Fibroblast of pulmonary artery (primary cell): Measurements from ENCODE around the gene LURAP1L.

Experiments
- DNase-seq: peaks from one replicate; pipeline ENCODE4 v3.0.0-alpha.2; 2010; ENCODE audit warnings: low read depth
- H3K4me3 ChIP-seq: replicated peaks from 2 replicates; pipeline ENCODE4 v1.5.1; 2011; ENCODE audit warnings: low read depth, mild to moderate bottlenecking, control low read depth, low read length, moderate library complexity
- TF ChIP-seq, protein P1 (sequence below): IDR thresholded peaks from 2 replicates; pipeline ENCODE4 v1.5.1; 2011; ENCODE audit warnings: mild to moderate bottlenecking, control low read depth, low read length, inconsistent platforms; ENCODE audit errors: missing control alignments

Gene LURAP1L

DNA sequence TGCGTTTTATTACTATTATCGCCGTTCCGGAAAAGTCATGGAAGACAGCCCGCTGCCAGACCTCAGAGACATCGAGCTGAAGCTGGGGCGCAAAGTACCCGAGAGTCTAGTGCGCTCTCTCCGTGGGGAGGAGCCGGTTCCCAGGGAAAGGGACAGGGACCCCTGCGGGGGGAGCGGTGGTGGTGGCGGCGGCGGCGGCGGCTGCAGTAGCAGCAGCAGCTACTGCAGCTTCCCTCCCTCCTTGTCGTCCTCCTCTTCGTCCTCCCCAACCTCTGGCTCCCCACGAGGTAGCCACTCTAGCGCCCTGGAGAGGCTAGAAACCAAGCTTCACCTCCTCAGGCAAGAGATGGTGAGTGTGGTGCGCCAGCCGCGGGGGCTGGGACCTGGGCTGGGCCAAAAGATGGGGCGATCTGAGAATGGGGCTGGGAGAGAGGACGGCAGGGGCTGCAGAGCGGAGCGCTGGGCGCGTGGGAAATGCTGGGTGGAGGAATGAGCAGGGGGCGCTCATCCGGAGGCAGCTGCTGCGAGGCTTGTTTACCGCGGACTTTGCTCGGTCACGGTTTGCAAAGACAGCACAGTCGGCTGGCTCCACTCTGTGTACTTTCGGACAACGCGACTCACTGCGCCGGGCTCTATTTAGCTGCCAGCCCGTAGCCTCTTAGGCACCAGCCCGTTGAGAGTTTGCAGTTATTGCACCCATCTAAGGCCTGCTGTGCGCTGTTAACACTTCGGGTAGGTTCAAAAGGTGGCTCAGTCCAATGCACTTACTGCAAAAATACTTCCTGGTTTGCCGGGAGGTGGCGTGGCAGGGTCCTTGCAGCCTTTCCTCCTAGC, 1.1 kb downstream of the LURAP1L start:
- peak overlapping the region; percentile 80 for H3K4me3 ChIP-seq
- TF ChIP-seq, protein P1, sequence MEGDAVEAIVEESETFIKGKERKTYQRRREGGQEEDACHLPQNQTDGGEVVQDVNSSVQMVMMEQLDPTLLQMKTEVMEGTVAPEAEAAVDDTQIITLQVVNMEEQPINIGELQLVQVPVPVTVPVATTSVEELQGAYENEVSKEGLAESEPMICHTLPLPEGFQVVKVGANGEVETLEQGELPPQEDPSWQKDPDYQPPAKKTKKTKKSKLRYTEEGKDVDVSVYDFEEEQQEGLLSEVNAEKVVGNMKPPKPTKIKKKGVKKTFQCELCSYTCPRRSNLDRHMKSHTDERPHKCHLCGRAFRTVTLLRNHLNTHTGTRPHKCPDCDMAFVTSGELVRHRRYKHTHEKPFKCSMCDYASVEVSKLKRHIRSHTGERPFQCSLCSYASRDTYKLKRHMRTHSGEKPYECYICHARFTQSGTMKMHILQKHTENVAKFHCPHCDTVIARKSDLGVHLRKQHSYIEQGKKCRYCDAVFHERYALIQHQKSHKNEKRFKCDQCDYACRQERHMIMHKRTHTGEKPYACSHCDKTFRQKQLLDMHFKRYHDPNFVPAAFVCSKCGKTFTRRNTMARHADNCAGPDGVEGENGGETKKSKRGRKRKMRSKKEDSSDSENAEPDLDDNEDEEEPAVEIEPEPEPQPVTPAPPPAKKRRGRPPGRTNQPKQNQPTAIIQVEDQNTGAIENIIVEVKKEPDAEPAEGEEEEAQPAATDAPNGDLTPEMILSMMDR = peak; percentile 51
- DNase-seq = no peak

DNA sequence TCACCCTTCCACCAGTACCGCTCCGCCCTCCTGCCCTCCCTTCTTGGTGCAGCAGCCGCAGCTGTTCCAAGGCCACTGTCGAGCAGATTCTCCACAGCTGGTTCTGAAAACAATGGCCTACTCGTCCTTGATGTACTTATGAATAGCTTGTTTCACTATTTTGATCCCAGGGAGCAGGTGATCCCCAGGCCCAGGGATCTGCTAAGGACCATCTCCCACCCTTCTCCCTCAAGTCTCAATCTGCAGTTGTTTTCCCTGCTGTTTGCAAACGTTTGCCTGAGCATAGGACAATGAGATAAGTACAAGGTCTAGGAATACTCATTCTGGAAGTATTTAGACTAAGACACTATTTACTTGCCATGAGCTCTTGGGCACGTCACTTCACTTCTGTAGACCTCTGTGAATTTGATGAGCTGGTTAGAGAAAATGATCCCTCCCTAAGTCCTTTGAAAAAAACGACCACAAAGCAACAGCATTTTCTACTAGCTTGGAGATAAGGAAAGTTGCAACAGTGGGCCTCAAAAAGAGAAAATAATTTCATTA, 1.8 kb downstream of the LURAP1L start:
- H3K4me3 ChIP-seq = peak overlapping the region; percentile 80
- peak; percentile 93 for DNase-seq
- TF ChIP-seq, protein P1 = no peak

DNA sequence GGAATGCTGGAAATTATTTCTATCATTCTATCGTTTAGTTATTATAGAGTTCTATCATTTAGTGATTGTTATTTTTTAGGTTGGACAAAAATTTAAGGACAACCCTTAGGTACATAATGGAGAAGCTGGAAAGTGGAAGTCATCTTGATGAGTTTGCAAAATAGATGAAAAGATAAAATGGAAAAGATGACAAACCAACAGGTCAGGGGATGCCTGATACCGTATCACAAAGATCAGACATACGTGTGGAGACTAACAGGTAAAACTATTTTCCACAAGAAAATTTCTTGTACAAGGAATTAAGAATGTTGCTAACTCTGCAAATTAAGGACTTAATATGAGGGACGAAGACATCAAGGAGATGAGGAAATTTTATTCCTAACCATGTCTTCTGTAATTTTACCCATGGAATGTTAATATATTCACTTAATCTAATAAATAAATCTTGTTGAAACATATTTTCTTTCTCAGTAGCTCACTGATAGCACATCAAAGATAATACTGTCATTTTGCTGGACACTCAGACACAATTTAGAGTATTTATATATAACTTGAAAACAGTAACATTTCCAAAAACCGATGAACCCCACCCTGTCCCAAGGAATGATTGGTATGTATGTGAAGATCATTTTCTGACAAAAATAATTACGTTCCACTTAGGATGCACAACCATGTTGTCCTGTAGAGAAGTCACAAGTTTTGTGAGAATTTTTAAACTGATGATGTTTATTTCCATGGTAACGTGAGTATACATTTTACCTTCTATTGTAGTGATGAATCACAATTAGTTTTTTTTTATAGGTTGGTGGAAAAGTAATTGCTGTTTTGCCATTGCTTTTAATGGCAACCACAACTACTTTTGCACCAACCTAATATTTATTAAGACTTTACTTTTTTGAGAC, 2.6 kb downstream of the LURAP1L start:
- peak overlapping the region; percentile 80 for H3K4me3 ChIP-seq
- TF ChIP-seq, protein P1 = no peak
- no peak for DNase-seq

DNA sequence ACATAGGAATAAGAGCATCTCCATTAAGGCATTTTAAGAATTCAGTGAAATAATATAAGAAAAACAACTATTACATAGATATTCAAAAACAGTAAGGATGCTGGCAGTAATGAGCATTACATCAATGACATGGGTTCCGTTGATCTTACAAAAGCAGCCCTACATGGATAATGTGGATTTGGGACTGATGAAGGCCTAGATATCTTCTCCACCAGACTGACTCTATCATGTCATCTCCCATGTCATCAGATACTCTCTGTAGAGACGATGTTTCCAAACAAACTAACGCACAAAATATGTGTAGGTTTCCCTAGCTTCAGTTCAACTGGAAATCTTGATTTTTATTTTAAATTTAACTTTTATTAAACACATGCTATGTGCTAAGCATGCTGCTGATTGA, 3.6 kb downstream of the LURAP1L start:
- DNase-seq = no peak
- H3K4me3 ChIP-seq = no peak overlapping the region
- TF ChIP-seq, protein P1 = no peak

DNA sequence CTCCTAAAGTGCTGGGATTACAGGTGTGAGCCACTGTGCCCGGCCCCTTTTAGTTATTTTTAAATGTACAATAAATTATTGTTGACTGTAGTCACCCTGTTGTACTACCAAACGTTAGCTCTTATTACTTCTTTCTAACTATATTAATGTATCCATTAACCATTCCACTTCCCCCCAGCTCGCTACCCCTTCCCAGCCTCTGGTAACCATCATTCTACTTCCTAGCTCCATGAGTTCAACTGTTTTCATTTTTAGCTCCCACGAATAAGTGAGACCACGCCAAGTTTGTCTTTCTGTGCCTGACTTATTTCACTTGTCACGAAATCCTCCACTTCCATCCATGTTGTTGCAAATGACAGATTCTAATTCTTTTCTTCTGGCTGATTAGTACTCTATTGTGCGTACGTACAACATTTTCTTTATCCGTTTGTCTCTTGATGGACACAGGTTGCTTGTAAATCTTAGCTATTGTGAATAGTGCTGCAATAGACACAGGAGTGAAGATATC, 6.5 kb downstream of the LURAP1L start:
- H3K4me3 ChIP-seq = no peak overlapping the region
- no peak for DNase-seq
- TF ChIP-seq, protein P1 = no peak

DNA sequence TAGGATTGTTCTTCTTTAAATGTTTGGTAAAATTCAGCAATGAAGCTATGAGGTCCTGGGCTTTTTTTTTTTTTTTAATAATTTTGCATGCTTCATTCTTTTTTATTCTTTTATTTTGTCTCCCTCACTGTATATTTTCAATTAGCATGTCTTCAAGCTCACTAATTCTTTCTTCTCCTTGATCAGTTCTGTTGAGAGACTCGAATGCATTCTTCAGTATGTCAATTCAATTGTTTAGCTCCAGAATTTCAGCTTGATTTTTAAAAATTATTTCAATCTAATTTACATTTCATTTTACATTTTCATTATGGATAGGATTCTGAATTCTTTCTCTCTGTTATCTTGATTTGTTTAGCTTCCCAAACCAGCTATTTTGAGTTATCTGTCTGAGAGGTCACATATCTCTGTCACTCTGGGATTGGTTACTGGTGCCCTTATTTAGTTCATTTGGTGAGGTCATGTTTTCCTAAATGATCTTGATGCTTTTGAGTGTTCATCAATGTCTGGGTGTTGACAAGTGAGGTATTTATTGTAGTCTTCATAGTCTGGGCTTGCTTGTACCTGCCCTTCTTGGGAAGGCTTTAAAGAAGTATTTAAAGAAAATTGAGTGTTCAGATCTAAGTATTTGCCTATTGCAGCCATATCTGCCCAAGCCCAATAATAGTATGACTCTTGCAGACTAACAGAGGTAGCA, 9.1 kb downstream of the LURAP1L start:
- H3K4me3 ChIP-seq = no peak overlapping the region
- DNase-seq = no peak
- TF ChIP-seq, protein P1 = no peak
